Ishikawa (cell line): ENCODE measurements around the gene ACCS.

Experiments
- CEBPB ChIP-seq: IDR thresholded peaks from 2 replicates; pipeline ENCODE4 v1.6.1; 2012
- CREB1 ChIP-seq: IDR thresholded peaks from 2 replicates; pipeline ENCODE4 v1.6.1; 2012; ENCODE audit warnings: low read depth
- EGR1 ChIP-seq: IDR thresholded peaks from 2 replicates; pipeline ENCODE4 v1.6.1; 2012
- EP300 ChIP-seq: IDR thresholded peaks from 2 replicates; pipeline ENCODE4 v1.6.1; 2012; ENCODE audit warnings: borderline replicate concordance
- NFIC ChIP-seq: IDR thresholded peaks from 2 replicates; pipeline ENCODE4 v1.6.1; 2012
- RAD21 ChIP-seq: IDR thresholded peaks from 2 replicates; pipeline ENCODE4 v1.6.1; 2012; ENCODE audit warnings: low read depth
- TAF1 ChIP-seq: IDR thresholded peaks from 2 replicates; pipeline ENCODE4 v1.6.1; 2012; ENCODE audit warnings: low read depth, mild to moderate bottlenecking
- TCF12 ChIP-seq: IDR thresholded peaks from 2 replicates; pipeline ENCODE4 v1.6.1; 2012; ENCODE audit warnings: low read depth
- TEAD4 ChIP-seq: IDR thresholded peaks from 2 replicates; pipeline ENCODE4 v1.6.1; 2012
- YY1 ChIP-seq: IDR thresholded peaks from 2 replicates; pipeline ENCODE4 v1.6.1; 2012; ENCODE audit warnings: low read depth
- TF ChIP-seq, protein P1 (sequence below): IDR thresholded peaks from 2 replicates; pipeline ENCODE4 v1.6.1; 2012; ENCODE audit warnings: low read depth, mild to moderate bottlenecking
- TF ChIP-seq, protein P2 (sequence below): IDR thresholded peaks from 2 replicates; pipeline ENCODE4 v1.6.1; 2012

DNA sequence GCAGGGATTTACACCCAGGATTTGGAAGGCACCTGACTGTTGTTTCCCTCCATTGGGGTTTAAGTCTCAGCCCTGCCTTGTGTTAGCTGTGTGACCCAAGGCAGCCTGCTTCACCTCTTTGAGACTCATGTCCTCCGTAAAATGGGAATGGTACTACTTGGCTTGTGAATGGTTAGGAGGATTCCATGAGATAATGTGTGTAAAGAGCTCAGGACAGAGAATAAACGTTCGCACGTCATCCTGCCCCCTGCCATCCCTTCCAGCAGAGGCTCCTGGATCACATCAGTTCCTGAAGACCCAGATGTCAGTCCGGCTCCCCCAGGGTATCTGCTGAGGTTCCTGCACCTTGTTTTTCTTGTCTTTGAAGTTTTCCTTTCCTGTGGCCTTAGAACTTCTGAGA is 35.1 kb upstream of the ACCS start:
- TF ChIP-seq TAF1 (no peak), CEBPB (no peak), YY1 (no peak), EP300 (no peak), RAD21 (no peak), CREB1 (no peak), TEAD4 (no peak), EGR1 (no peak), NFIC (no peak), TCF12 (no peak)
- TF ChIP-seq, protein P1, sequence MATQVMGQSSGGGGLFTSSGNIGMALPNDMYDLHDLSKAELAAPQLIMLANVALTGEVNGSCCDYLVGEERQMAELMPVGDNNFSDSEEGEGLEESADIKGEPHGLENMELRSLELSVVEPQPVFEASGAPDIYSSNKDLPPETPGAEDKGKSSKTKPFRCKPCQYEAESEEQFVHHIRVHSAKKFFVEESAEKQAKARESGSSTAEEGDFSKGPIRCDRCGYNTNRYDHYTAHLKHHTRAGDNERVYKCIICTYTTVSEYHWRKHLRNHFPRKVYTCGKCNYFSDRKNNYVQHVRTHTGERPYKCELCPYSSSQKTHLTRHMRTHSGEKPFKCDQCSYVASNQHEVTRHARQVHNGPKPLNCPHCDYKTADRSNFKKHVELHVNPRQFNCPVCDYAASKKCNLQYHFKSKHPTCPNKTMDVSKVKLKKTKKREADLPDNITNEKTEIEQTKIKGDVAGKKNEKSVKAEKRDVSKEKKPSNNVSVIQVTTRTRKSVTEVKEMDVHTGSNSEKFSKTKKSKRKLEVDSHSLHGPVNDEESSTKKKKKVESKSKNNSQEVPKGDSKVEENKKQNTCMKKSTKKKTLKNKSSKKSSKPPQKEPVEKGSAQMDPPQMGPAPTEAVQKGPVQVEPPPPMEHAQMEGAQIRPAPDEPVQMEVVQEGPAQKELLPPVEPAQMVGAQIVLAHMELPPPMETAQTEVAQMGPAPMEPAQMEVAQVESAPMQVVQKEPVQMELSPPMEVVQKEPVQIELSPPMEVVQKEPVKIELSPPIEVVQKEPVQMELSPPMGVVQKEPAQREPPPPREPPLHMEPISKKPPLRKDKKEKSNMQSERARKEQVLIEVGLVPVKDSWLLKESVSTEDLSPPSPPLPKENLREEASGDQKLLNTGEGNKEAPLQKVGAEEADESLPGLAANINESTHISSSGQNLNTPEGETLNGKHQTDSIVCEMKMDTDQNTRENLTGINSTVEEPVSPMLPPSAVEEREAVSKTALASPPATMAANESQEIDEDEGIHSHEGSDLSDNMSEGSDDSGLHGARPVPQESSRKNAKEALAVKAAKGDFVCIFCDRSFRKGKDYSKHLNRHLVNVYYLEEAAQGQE: no peak
- TF ChIP-seq, protein P2, sequence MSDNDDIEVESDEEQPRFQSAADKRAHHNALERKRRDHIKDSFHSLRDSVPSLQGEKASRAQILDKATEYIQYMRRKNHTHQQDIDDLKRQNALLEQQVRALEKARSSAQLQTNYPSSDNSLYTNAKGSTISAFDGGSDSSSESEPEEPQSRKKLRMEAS: no peak
